Measurements from ENCODE around the gene DNAH12.
A peak's percentile ranks its signal among the peaks of the same experiment; 100 is the strongest.
"Not testable (repeated sequence)": the region's sequence is repeated elsewhere in the genome, so short reads cannot be mapped to it uniquely, and the experiment has no call there.

DNAH12 gene

DNA sequence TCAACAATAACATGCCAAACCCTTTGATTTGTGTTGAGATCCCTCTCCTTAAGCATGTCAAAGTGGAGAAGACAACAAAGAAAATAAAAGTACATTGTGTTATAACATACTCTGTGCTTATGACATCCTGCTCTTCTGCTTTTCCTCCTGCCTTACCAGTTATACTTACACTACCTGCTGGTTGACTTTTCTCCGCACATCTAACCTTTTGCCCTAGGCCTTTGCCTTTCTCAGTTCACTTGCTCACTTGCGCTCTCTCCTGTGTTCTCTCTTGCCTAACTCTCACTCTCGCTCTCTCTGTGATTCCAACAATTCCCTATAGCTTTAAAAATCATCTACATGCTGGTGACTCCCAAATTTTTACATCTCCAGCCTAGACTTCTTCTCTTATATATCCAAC lies 5.7 kb downstream of the DNAH12 start:
- DNase-seq (ENCODE audit: low spot score) = no peak

DNA sequence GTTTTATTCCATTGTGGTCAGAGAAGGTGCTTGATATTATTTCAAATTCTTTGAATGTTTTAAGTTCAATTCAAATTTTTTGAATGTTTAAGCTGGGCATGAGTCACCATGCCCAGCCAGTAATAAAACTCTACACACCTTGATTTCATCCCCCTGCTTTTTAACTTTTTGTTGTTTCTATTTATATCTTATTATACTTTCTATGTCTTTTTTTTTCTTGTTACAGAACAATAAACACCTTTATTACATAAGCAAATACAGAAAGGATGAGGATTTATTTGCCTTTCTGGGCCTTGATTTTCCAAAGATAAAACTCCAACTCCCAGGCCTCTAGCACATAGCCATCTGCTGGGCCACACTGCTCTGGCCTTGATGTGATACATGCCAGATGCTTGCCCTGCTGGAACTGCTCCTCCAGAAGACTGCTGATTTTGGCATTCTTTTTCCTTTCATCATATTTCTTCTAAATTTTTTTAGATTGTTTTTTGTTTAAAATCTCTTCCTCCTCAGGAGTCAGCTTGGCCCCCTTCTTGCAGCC lies 14.0 kb downstream of the DNAH12 start:
- no peak for DNase-seq (ENCODE audit: low spot score)

DNA sequence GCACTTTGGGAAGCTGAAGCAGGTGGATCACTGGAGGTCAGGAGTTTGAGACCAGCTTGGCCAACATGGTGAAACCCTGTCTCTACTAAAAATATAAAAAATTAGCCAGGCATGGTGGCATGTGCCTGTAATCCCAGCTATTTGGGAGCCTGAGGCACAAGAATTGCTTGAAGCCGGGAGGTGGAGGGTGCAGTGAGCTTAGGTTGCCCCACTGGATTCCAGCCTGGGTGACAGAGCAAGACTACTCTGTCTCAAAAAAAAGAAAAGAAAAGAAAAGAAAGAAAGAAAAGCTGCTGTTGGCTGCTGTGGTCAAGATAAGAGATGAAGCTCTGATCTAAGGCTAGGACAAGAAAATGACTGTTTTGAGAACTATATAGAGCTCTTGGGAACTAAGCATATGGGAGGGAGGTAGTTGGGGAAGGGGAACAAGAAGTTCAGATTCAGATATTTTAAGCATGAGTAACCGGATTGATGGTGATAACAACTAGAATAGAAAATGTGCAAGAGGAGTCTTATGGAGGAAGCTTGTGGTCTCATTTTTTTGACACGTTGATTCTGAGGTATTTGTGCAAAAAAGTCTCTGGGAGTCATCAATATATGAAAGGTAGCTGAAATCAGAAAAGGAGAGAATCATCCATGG lies 25.7 kb downstream of the DNAH12 start:
- no peak for DNase-seq (ENCODE audit: low spot score)

DNA sequence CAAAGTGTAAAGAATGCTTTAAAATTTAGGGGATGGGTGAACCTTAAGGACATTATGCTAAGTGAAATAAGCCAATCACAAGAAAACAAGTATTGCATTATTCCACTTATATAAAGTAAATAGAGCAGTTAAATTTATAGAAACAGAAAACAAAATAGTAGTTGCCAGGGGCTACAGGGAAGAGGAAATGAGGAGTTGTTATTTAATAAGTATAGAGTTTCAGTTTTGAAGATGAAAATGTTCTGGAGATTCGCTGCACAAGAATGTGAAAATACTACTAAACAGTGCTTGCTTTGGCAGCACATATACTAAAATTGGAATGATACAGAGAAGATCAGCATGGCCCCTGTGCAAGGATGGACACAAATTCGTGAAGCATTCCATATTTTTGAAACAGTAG lies 32.0 kb downstream of the DNAH12 start:
- DNase-seq (ENCODE audit: low spot score) = no peak

DNA sequence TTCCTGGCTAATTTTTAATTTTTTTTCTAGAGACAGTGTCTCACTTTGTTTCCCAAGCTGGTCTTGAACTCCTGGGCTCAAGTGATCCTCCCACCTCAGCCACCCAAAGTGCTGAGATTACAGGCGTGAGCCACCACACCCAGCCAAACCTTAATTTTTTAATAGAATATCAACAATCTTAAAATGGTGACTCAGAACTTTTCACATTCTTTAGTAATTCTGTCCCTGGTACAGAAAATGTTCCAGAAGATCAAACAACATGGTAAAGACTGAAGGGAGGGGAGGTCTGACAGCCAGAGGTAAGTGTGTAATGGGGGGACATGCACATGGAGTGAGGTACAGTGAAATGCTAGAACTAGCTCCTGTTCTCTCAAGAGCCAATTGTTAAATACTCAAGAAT lies 38.2 kb downstream of the DNAH12 start:
- DNase-seq (ENCODE audit: low spot score) = no peak

DNA sequence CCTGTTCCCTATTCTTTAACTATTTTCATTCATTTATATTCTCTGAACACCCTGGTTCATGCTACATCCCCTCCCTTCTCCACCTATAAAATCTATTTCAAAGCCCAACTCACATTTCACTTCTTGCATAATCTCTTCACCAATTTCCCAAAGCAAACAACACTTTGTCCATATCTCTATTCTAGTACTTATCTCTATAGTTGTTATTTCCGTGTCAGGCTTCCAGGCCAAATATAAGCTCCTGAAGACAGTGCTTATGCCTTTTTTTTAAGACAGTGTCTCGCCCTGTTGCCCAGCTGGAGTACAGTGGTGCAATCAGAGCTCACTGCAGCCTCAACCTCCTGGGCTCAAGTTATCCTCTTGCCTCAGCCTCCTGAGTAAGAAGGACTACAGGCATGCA lies 43.6 kb downstream of the DNAH12 start:
- no peak for DNase-seq (ENCODE audit: low spot score)

DNA sequence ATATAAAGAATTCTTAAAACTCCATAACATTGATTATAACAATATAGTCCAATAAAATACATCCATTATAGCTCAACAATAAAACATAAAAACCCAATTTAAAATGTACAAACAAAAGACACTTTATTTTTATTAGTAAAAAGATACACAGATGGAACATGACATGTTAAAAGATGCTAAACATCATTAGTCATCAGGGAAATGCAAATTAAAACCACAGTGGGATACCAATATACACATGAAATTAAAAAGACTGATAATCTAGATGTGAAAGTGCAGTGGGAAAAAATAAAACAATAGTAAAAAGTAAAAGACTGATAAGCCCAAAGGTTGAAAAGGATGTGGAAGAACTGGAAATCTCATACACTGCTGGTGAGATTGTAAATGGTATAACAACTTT lies 46.2 kb downstream of the DNAH12 start:
- DNase-seq (ENCODE audit: low spot score) = no peak

DNA sequence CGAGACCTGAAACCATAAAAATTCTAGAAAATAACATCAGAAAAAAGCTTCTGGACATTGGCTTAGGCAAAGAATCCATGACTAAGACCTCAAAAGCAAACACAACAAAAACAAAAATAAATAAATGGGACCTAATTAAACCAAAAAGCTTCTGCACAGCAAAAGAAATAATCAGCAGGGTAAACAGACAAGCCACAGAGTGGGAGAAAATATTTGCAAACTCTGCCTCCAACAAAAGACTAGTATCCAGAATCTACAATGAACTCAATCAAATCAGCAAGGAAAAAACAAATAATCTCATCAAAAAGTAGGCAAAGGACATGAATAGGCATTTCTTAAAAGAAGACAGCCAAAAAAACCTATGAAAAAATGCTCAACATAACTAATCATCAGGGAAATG lies 59.6 kb downstream of the DNAH12 start:
- DNase-seq (ENCODE audit: low spot score) = no peak

DNA sequence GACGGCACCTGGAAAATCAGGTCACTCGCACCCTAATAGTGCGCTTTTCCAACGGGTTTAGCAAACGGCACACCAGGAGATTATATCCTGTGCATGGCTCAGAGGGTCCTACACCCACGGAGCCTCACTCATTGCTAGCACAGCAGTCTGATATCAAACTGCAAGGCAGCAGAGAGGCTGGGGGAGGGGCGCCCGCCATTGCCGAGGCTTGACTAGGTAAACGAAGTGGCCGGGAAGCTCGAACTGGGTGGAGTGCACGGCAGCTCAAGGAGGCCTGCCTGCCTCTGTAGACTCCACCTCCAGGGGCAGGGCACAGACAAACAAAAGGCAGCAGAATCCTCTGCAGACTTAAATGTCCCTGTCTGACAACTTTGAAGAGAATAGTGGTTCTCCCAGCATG lies 67.0 kb downstream of the DNAH12 start:
- not testable (repeated sequence) for DNase-seq (ENCODE audit: low spot score)

DNA sequence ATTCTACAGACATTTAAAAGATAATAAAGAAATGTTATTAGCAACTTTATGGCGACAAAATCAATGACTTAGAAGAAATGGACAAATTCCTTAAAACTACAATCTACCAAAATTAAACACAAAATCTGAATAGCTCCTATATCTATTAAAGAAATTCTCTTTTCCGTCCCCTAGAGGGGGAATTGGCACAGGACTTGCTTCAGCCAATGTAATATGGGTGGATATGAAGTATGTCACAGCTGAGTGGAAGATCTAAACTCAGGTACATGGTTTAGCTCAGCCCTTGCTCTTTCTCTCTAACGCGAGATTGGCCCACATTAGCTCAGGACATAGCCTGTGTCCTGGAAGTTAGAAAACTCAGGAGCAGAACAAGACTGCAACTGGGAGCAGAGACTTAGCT lies 79.3 kb downstream of the DNAH12 start:
- DNase-seq (ENCODE audit: low spot score) = no peak

DNA sequence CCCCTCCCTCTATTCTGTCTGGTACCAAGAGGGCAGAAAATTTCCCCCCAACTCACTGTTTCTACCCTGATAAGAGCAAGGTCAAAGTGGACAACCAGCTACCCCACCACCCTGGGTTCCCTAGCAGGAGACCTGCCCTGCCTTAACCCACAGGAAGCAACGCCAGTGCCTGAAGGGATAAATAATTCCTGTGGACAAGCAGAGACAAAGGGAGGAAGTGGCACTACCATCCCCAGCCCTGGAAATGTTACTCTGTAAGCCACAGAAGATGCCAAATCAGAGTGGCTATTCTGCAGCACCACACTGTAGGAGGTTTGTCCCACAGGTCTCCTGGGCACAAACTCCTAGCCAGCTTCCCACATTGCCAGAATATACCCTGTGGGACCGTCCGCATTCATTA lies 80.1 kb downstream of the DNAH12 start:
- DNase-seq (ENCODE audit: low spot score) = no peak

DNA sequence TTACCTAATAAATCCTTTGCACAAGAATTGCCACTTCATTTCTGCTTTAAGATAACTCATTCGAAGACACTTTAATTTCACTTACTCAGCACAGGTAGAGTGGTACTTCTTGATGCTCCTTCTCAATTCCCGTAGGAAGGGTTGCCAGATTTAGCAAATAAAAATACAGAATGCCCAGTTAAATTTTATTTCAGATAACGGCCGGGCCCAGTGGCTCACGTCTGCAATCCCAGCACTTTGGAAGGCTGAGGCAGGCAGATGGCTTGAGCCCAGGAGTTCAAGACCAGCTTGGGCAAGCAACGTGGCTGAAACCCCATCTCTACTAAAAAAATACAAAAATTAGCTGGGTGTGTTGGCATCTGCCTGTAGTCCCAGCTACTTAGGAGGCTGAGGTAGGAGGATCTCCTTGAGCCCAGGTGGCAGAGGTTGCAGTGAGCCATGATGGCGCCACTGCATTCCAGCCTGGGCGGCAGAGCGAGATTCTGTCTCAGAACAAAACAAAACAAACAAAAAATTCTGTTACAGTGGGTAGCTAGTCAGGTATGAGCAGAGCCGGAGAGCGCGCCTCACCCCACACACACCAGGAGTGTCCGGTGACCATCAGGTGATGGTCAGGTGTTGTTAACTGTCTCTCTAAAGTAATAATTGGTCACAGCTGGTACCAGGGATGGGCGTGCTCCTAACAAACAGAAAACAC lies 92.8 kb downstream of the DNAH12 start:
- DNase-seq (ENCODE audit: low spot score) = no peak

DNA sequence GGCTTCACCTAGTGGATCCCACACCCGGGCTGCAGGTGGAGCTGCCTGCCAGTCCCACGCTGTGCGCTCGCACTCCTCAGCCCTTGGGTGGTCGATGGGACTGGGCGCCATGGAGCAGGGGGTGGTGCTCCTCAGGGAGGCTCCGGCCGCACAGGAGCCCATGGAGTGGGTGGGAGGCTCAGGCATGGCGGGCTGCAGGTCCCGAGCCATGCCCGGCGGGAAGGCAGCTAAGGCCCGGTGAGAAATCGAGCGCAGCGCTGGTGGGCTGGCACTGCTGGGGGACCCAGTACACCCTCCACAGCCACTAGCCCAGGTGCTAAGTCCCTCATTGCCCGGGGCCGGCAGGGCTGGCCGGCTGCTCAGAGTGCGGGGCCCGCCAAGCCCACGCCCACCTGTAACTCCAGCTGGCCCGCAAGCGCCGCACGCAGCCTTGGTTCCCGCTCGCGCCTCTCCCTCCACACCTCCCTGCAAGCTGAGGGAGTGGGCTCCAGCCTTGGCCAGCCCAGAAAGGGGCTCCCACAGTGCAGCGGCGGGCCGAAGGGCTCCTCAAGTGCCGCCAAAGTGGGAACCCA lies 94.8 kb downstream of the DNAH12 start:
- DNase-seq (ENCODE audit: low spot score) = not testable (repeated sequence)

DNA sequence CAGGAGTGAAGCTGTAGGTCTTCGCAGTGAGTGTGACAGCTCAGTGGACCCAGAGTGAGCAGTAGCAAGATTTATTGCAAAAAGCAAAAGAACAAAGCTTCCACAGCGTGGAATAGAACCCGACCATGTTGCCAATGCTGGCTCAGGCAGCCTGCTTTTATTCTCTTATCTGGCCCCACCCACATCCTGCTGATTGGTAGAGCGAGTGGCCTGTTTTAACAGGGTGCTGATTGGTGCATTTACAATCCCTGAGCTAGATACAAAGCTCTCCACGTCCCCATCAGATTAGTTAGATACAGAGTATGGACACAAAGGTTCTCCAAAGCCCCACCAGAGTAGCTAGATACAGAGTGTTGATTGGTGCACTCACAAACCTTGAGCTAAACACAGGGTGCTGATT lies 95.7 kb downstream of the DNAH12 start:
- not testable (repeated sequence) for DNase-seq (ENCODE audit: low spot score)

DNA sequence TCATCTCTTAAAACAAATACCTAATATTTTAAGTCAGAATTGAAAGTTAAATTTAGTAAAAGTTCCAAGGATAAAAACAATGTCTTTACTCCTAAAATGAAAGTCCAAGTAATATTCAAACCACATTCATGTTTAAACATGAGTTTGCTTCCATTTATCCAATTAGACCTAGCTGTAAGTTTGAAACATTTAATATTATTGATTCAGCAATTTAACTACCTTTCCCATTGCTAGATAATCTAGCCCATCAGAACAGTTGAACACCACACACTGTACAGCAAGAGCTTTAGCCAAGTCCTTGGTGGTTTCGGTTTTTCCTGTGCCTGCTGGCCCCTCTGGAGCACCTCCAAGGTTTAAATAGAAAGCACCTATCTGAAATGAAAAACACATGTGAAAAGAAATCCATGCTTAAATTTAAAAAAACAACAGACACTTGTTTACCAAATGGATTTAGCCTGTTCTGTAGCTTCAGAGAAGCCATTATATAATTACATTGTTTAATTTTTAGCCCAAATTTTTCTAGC lies 97.8 kb downstream of the DNAH12 start:
- peak; percentile 2 for DNase-seq (ENCODE audit: low spot score)

DNA sequence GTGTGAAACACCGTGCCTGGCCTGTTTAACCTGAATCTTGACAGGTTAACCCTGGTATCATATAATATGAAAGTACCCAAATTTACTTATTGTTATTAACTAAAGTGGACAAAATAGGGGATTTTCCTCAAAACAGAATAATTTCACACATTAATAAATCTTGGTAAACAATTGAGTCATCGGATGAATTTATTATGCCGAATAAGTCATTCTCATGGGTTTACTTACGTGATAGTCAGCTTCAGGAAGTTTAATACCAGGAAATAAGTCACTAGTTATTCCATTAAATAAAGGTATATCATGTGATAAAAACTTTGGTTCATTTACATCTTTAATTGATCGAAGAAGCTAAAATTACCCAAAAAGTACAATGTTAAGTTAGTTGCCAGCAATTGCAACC lies 99.7 kb downstream of the DNAH12 start:
- DNase-seq (ENCODE audit: low spot score) = no peak

DNA sequence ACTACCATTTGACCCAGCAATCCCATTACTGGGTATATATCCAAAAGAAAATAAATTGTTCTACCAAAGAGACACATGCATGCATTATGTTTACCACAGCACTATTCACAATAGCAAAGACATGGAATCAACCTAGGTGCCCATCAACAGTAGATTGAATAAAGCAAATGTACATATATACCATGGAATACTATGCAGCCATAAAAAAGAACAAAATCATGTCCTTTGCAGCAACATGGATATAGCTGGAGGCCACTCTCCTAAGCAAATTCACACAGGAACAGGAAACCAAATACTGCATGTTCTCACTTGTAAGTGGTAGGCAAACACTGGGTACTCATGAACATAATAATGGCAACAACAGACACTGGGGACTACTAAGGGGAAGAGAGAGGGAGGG lies 104.0 kb downstream of the DNAH12 start:
- DNase-seq (ENCODE audit: low spot score) = not testable (repeated sequence)

DNA sequence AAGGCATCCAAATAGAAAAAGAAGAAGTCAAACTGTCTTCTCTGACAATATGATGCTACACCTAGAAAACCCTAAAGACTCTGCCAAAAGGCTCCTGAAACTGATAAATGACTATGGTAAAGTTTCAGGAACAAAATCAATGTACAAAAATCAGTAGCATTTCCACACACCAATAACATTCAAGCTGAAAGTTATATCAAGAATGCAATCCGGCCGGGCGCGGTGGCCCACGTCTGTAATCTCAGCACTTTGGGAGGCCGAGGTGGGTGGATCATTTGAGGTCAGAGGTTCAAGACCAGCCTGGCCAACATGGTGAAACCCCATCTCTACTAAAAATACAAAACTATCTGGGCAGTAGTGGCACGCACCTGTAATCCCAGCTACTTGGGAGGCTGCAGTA lies 105.7 kb downstream of the DNAH12 start:
- not testable (repeated sequence) for DNase-seq (ENCODE audit: low spot score)

DNA sequence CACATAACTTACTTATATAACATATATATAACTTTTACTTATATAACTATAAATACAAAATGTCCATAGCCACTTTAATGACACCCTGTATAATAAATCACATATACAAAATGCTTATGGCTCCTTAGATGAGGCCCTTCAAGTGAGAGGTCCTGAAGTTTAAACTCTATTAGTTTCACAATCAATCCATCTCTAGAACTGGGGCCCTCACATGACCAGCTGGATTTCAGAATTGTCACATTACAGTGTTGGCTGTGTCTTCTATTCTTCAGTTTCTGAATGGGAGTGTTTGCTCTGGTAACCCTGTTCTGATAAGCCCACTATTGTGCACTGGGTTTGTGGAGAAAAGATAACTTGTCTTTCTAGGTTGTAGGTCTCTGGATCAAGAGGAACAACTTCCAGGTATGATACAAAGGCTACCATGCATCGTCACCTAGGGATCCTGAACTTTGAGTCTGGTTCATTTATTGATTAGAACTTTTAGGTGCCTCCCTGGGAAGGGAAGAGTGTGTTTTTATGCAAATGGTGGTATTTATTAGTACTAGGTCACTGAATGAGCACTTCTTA lies 107.9 kb downstream of the DNAH12 start:
- no peak for DNase-seq (ENCODE audit: low spot score)

DNA sequence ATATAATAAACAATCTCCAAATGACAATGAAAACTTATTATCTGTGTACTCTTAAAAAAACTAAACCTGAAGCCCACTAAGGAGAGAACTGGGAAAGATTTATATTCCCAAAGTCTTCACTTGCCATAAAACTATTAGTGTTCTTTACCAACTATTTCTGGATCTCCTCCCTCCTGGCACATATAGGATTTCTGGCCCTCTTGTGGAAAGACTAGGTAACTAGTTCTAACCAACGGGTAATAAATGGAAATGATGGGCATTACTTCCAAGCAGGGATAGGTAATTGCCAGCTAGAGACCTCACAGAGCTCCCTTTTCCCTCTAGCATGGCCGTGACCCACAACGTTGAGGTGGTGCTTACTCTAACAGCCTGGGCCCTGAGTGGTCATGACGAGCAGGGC lies 110.1 kb downstream of the DNAH12 start:
- DNase-seq (ENCODE audit: low spot score) = no peak

DNA sequence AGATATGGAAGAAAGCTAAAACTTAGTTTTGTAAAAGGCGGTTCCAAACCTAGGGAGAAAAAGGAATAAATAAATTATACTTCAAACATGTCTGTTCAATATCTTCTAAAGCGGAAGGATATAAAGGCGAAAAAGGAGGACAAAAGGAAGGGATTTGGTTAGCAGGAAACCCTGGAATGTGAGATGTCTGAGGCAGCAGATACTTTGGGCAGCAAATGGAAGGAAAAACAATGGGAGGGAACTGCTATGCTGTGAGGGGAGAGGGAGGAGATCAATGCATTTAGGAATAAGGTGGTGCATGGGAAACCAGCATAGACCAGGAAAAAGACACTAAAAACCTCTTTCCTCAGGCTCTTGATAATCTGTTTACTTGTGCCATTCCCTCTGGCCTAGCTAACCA lies 120.8 kb downstream of the DNAH12 start:
- no peak for DNase-seq (ENCODE audit: low spot score)

DNA sequence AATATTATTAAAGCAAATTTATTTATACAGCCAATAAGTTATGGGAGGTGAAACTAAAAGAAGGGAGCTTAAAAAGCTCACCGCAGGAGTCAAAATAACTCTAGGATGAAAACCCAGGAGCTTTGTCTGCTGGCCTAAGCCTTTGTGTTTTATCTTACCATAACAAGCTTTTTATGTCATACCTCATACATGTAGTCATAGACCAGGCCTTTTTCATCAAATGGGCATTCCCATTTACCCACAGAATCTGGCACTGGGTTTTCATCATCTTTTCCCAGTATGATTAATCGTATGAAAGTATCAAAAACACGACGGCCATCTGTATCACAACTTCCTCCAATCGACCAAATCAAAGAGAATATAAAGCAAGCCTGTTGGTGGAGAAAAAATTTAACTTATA lies 122.8 kb downstream of the DNAH12 start:
- DNase-seq (ENCODE audit: low spot score) = no peak

DNA sequence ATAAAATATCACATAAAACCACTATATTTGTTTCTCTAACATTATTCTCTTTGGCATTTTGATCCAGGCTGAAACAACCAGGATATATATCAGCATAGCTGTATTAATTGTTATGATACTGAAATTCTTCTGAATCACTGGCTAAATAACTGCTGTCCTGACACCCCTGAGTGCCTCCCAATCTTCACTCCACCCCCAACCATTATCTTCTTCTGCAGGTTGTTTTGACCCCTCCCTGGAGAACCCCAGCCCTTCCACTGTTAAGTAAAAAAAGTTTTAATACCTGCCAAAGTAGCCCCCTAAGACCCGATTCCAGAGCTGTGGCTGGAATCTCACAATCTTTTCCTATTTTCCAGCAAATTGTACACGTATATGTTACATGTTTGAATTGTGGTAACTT lies 124.1 kb downstream of the DNAH12 start:
- no peak for DNase-seq (ENCODE audit: low spot score)

Measured in Ammon's horn (tissue), 1 donor.